ENCODE results near the gene JPT2. TPM values are rescaled to one million over a fixed set of nuclear protein-coding genes. Genes with fewer than 3 reads are reported as not detected.

The JPT2 gene
- total and polyA plus RNA-seq, 10 of the 15 experiments (the other 5 are each of a cell fraction or from before 2014, with no cell fraction given), result 11.7 to 78.4 (median 48.4) TPM

- no peak for TF ChIP-seq ZNF24 (IDR thresholded peaks at IDR 0.05)
- TF ChIP-seq SPI1 (IDR thresholded peaks at IDR 0.05; ENCODE audit: borderline replicate concordance, insufficient read depth, low read depth, low read length), result no peak
- no peak for TF ChIP-seq RELA (IDR thresholded peaks at IDR 0.05; ENCODE audit: borderline replicate concordance, partially characterized antibody)
- TF ChIP-seq ATF7 (IDR thresholded peaks at IDR 0.05; ENCODE audit: low read depth), result no peak
- TF ChIP-seq BACH1 (IDR thresholded peaks at IDR 0.05; ENCODE audit: borderline replicate concordance), result no peak
- TF ChIP-seq ZSCAN29 (IDR thresholded peaks at IDR 0.05), result no peak
Measured at GRCh38 chr16:1651094-1651973, 26.7 kb upstream of the JPT2 start (continued).

GRCh38 chr16:1651974-1652312, 26.1 kb upstream of the JPT2 start:
- CTCF ChIA-PET, result no interaction called here
- Histone ChIP-seq H3K27ac (ENCODE audit: control insufficient read depth, insufficient read depth) (no peak overlapping the region), H3K9me3 (replicated peaks; ENCODE audit: control insufficient read depth, insufficient read depth, low read length) (no peaks in the 10 kb centered on the region), H3K9ac (ENCODE audit: control insufficient read depth, insufficient read depth, low read length) (no peak overlapping the region), H3K79me2 (ENCODE audit: control insufficient read depth, insufficient read depth, low read length) (no peaks in the 10 kb centered on the region), H3K36me3 (ENCODE audit: control insufficient read depth in 2 of 2, insufficient read depth in 2 of 2, low read length in 1 of 2) (peaks cover 9 to 29% of the 10 kb centered on the region in 2 experiments; a peak in 3 of 4 replicates), H3K4me1 (ENCODE audit: control insufficient read depth, insufficient read depth, low read length) (no peaks in the 10 kb centered on the region; the same call in 1 of the 2 replicates), H3K4me3 (no peak overlapping the region), H4K20me1 (ENCODE audit: control insufficient read depth, insufficient read depth) (peaks cover 4% of the 10 kb centered on the region), H3K4me2 (ENCODE audit: control insufficient read depth, insufficient read depth) (no peak overlapping the region), H3K27me3 (replicated peaks in 1 of 2; ENCODE audit: control insufficient read depth in 2 of 2, insufficient read depth in 2 of 2, low read length in 1 of 2) (no peaks in the 10 kb centered on the region), H2AFZ (ENCODE audit: control insufficient read depth, low read depth, low read length) (no peak overlapping the region)
- intact Hi-C loops (cut with micrococcal nuclease; ENCODE audit: unreplicated experiment) (no loop called here), in situ Hi-C loops (cut with MboI) (no loop called here)
- no peak for TF ChIP-seq RELA (IDR thresholded peaks at IDR 0.05; ENCODE audit: borderline replicate concordance, partially characterized antibody)
- TF ChIP-seq SIX5 (IDR thresholded peaks at IDR 0.05; ENCODE audit: low read depth, low read length, severe bottlenecking), result no peak
- TF ChIP-seq LARP7 (IDR thresholded peaks at IDR 0.05), result no peak
- no peak for TF ChIP-seq MTA2 (IDR thresholded peaks at IDR 0.05; ENCODE audit: low read depth)
- TF ChIP-seq NR2F1 (conservative IDR thresholded peaks at IDR 0.05), result peak; percentile 12; the same call in 1 of the 2 replicates
- TF ChIP-seq NFIC (IDR thresholded peaks at IDR 0.05; ENCODE audit: low read depth, low read length), result no peak
- TF ChIP-seq POLR2AphosphoS2 (IDR thresholded peaks at IDR 0.05; ENCODE audit: low read depth, low read length), result no peak
- TF ChIP-seq KLF5 (IDR thresholded peaks at IDR 0.05; ENCODE audit: partially characterized antibody), result no peak
- RAD21 ChIA-PET (ENCODE audit: unreplicated experiment), result no interaction called here
- WGBS (ENCODE audit: insufficient coverage, insufficient replicate concordance, low lambda C conversion rate, missing lambda C conversion rate), result 100% methylated on average over 1 of the region's 1 CpG
- FAIRE-seq, result no peak
- SMC1A ChIA-PET (ENCODE audit: uncharacterized antibody, unreplicated experiment), result interaction anchor here (1.2 kb wide), 1 partner anchor 26 kb away, joined by 3 read pairs; the partner anchor contains the start of gene JPT2
- ATAC-seq, result no peak
- no TSS peak for BruUV-seq (replicated peaks)
- POLR2A ChIA-PET, result no interaction called here
- DNase-seq (ENCODE audit: low read depth, low spot score), result no peak
